Measurements from ENCODE around the gene MST1. TPM values are rescaled to one million over a fixed set of nuclear protein-coding genes. Genes with fewer than 3 reads are reported as not detected.
A peak's percentile ranks its signal among the peaks of the same experiment; 100 is the strongest.

MST1 gene
- total RNA-seq, 1 donor, result 2.9 TPM

DNA sequence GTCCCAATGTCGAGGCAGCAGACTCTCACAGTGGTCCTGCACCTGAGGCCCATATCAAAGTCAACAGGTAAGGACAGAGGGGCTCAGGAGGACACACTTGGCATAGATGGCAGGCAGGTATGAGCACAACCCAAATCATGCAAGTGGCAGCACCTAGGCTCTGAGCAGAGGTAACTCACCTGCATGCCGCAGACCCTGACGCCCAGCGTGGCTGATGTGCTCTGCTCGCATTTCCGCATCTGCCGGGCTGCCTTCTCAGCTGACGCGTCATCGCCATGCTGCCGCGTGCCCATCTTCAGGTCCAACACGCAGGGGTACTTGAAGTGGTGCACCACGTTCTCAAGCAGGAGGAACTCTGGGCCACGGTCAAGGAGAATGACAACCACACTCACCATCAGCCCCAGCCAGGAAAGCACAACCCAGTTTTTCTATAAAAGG is 38.7 kb upstream of the MST1 start:
- no peak overlapping the region for H3K4me3 ChIP-seq (ENCODE audit: low read depth, low read length)
- TF ChIP-seq, protein P1, sequence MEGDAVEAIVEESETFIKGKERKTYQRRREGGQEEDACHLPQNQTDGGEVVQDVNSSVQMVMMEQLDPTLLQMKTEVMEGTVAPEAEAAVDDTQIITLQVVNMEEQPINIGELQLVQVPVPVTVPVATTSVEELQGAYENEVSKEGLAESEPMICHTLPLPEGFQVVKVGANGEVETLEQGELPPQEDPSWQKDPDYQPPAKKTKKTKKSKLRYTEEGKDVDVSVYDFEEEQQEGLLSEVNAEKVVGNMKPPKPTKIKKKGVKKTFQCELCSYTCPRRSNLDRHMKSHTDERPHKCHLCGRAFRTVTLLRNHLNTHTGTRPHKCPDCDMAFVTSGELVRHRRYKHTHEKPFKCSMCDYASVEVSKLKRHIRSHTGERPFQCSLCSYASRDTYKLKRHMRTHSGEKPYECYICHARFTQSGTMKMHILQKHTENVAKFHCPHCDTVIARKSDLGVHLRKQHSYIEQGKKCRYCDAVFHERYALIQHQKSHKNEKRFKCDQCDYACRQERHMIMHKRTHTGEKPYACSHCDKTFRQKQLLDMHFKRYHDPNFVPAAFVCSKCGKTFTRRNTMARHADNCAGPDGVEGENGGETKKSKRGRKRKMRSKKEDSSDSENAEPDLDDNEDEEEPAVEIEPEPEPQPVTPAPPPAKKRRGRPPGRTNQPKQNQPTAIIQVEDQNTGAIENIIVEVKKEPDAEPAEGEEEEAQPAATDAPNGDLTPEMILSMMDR (IDR thresholded peaks at IDR 0.05; ENCODE audit: insufficient read depth, low read length), result no peak
- no peak for DNase-seq (ENCODE audit: low read depth)

DNA sequence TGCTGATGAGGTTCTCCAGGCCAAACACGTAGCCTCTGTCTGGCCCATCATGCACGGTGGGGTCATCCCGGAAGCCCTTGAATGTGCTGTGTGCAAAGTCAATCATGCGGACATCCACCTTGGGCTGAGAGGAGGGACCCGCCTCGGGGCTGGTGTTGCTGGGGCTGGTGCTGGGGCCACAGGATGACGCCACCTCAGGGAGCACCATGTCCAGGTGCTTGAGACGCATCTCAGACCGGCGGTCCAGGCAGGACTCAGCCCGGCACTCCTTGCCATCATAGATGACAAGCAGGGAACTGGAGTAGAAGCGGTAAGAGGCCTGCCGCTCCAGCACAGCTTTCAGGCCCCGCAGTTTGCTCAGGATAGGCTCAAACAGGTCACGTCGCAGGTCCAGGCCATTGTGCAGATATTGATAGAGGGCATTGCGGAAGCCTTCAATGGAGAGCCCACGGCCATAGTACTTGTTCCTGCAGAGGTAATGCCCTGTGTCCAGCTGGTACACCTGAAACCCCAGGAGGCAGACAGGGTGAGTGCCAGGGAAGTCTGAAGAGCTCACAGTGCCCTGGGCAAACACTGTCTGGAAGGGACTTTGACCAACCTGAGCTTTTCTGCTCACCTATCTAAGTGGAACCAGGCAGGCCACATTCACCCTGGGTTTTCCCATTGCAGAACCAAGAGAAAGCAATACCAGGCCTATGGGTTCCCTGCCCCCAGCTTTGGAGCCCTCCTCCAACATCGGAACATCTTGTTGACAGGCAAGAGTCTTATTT is 38.1 kb upstream of the MST1 start:
- no peak for DNase-seq (ENCODE audit: low read depth)
- no peak overlapping the region for H3K4me3 ChIP-seq (ENCODE audit: low read depth, low read length)
- TF ChIP-seq, protein P1 (IDR thresholded peaks at IDR 0.05; ENCODE audit: insufficient read depth, low read length), result no peak

DNA sequence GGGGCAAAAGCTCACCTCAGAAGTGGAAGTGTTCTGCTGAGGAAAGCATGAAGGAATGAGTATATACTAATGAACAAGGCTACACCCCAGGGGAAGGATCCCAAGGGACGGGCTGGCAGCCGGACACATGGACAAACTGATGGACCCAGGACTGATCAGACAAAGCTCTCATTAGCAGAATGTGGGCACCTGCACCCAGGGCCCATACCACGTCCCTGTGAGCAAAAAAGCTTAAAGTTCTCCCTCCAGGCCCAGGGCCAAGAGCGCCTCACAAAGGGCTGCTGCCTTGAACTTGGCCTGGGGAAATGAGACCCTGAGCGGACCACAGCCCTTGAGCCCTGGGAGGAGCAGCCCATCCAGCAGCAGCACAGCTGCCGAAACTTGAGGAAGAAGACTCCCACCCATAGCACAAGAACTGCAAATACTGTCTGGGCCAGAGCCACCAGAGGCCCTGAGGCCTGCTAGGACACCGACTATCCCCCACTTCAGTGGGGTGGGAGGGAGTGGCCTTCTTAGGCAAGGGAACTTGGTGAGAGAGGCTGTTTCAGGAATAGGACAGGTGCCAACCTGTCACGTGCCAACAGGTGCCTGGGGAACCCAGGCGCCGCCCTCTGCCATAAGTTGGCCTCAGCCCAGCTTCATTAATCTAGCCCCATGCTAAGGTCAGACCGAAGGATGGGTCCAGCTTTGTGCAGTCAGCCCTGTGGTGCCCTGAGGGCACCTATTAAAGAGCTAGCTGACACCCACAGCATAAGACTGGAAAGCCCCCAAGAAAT is 36.8 kb upstream of the MST1 start:
- no peak for DNase-seq (ENCODE audit: low read depth)
- H3K4me3 ChIP-seq (ENCODE audit: low read depth, low read length), result no peak overlapping the region
- TF ChIP-seq, protein P1 (IDR thresholded peaks at IDR 0.05; ENCODE audit: insufficient read depth, low read length), result no peak

DNA sequence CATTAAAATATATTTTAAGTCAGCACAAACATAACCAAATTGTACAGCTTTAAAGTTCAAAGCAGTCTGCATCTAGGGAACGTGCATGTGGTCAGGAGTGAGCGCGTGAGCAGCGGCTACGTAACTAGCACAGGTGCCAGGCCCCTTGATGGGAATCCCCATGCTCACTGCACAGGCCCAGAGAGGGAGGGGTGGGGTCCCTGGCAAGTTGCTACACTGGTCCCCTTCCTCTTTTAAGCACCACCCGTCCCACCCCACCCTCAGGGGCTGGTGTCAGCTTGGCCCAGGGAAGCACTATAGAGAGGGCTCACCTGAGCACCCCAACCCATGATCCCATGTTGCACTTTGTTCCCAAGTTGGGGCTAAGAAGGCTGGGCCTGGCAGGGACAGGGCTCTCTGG is 35.3 kb upstream of the MST1 start:
- H3K4me3 ChIP-seq (ENCODE audit: low read depth, low read length), result peak overlapping the region; percentile 65
- peak; percentile 19 for DNase-seq (ENCODE audit: low read depth)
- TF ChIP-seq, protein P1 (IDR thresholded peaks at IDR 0.05; ENCODE audit: insufficient read depth, low read length), result no peak

DNA sequence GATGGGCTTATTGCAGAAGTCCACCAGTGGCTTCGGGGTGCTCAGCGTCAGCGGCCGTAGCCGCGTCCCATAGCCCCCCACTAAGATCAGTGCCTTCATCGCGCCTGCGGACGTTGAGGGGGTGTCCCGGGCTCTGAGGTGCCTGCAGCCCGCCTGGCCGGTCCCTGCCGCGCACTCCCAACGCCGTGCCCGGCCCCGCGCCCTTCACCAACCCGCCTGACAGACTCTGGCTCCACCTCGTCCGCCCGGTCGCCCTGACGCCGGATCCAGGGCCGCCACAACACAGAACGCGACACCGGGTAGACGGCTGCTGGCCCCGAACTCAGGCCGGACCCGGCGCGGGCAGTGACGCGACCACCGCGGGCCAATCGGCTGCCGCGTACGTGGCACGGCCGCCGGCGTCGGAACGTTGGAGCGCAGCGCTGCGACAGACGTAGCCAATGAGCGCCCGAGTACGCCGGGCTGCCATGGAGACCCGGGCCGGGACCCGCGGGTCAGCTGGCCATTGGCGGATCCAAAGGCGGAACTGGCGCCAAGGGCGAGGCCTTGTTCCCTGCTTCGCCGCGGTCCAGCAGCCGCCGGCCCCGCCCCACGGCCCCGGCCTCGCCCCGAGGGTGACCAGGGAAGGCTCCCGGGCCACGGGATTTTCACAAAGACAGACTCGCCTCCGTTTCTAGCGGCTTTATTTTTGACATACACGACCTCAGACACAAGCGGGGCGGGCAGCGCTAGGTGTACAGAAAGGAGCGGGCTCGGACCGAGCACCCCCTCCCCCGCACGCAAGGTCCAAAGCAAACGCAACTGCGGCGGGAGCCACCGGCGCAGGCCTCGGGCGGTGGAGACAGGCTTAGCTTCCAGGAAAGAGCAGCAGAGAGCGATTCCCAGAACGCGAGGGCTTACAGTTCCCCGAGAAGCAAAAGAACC is 34.6 kb upstream of the MST1 start, which contains the start of gene GMPPB:
Gene GMPPB (minus strand): TSS at position 324 of the 924 bp plus-strand sequence. CDS start 225 bp downstream, at position 99.
- peak within 1 kb of the TSS; percentile 100 for H3K4me3 ChIP-seq (ENCODE audit: low read depth, low read length)
- peak; percentile 95 for DNase-seq (ENCODE audit: low read depth)
- TF ChIP-seq, protein P1 (IDR thresholded peaks at IDR 0.05; ENCODE audit: insufficient read depth, low read length), result no peak

DNA sequence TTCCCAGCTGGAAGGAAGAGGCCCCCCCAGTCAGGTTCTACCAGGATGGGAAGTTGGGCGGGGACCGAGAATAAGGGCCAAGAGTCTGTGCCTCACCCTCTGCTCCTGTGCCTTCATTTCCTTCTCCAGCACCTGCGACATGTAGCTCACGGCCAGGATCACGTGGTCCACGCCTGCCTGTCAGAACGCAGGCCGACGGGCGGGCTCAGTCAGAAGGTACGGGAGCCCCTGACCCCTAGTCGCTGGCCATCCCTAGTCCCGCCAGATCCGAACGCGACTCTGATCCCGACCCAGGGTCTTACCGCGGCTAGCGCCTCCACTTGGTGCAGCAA is 34.0 kb upstream of the MST1 start:
- H3K4me3 ChIP-seq (ENCODE audit: low read depth, low read length), result peak overlapping the region; percentile 100
- TF ChIP-seq, protein P1 (IDR thresholded peaks at IDR 0.05; ENCODE audit: insufficient read depth, low read length), result no peak
- peak; percentile 37 for DNase-seq (ENCODE audit: low read depth)
